PC-3 (cell line): ENCODE data around the gene RALGDS. TPM values are rescaled to one million over a fixed set of nuclear protein-coding genes. Genes with fewer than 3 reads are reported as not detected.

ENCODE experiments used
- ATAC-seq: fragments of 200-7000 bp; cut with Tn5 transposase; 2 replicates; pipeline ENCODE4 v1.9.1; 2020; ENCODE audit warnings: mild to moderate bottlenecking, moderate library complexity
- BruUV-seq: library from RNA; stranded (reverse); fragments of 400-500 nt; replicated peaks from 2 replicates; lab custom pipeline; 2021; lab: Mats Ljungman, UMichigan
- CTCF ChIA-PET: fragments of 300-600 bp; sonication (Branson Sonifier 250); formaldehyde crosslinking; loops from one replicate; lab custom pipeline; 2022; ENCODE audit warnings: antibody characterized with exemption; lab: Charles Lee
- POLR2A ChIA-PET: fragments of 300-600 bp; sonication (Branson Sonifier 250); formaldehyde crosslinking; loops from one replicate; lab custom pipeline; 2022; ENCODE audit warnings: antibody characterized with exemption; ENCODE audit not compliant: unreplicated experiment; lab: Charles Lee
- DNase-seq: peaks from one replicate; pipeline ENCODE4 v3.0.0-alpha.2; 2015
- H2AFZ ChIP-seq: fragments of 300-600 bp; sonication (generic); 2 replicates; pipeline ENCODE4 v1.6.0; 2016; ENCODE audit warnings: antibody characterized with exemption, low read length
- H3F3A ChIP-seq: fragments of 300-600 bp; sonication (generic); one replicate; pipeline ENCODE4 v1.6.0; 2017; ENCODE audit warnings: antibody characterized with exemption, low read length, control low read depth, mild to moderate bottlenecking; ENCODE audit not compliant: unreplicated experiment
- H3K27ac ChIP-seq: fragments of 300-600 bp; sonication (generic); 2 replicates; pipeline ENCODE4 v1.5.1; 2016; ENCODE audit warnings: mild to moderate bottlenecking, low read length
- H3K27me3 ChIP-seq: fragments of 300-600 bp; sonication (generic); 2 replicates; pipeline ENCODE4 v1.6.1; 2016; ENCODE audit warnings: low read length, mixed read lengths
- H3K36me3 ChIP-seq: fragments of 300-600 bp; sonication (generic); 2 replicates; pipeline ENCODE4 v1.6.1; 2016; ENCODE audit warnings: low read depth, mixed run types, low read length, mixed read lengths
- H3K4me1 ChIP-seq: fragments of 300-600 bp; sonication (generic); 2 replicates; pipeline ENCODE4 v1.5.1; 2016; ENCODE audit warnings: low read length; ENCODE audit not compliant: insufficient read depth
- H3K4me2 ChIP-seq: fragments of 300-600 bp; sonication (generic); 2 replicates; pipeline ENCODE4 v1.6.0; 2016; ENCODE audit warnings: low read length
- H3K4me3 ChIP-seq: fragments of 300-600 bp; sonication (generic); 2 replicates; pipeline ENCODE4 v1.5.1; 2016; ENCODE audit warnings: mild to moderate bottlenecking, low read length, mixed read lengths
- H3K79me2 ChIP-seq: fragments of 300-600 bp; sonication (generic); 2 replicates; pipeline ENCODE4 v1.6.1; 2017; ENCODE audit warnings: low read length, mixed read lengths
- H3K9ac ChIP-seq: fragments of 300-600 bp; sonication (generic); 2 replicates; pipeline ENCODE4 v1.6.0; 2016; ENCODE audit warnings: mild to moderate bottlenecking, low read length
- H3K9me2 ChIP-seq: fragments of 300-600 bp; sonication (generic); replicated peaks from 2 replicates; pipeline ENCODE4 v1.6.1; 2016; ENCODE audit warnings: mixed run types, low read length, mixed read lengths
- H3K9me3 ChIP-seq: fragments of 300-600 bp; sonication (generic); 2 replicates; pipeline ENCODE4 v1.6.1; 2016; ENCODE audit warnings: low read length, mixed read lengths
- H4K20me1 ChIP-seq: fragments of 300-600 bp; sonication (generic); 2 replicates; pipeline ENCODE4 v1.6.1; 2016; ENCODE audit warnings: low read length, mixed read lengths
- EZH2 ChIP-seq: fragments of 300-600 bp; sonication (generic); IDR thresholded peaks from one replicate; pipeline ENCODE4 v1.6.1; 2017; ENCODE audit warnings: antibody characterized with exemption, mild to moderate bottlenecking, low read length; ENCODE audit not compliant: unreplicated experiment
- EZH2phosphoT487 ChIP-seq: fragments of 300-600 bp; sonication (generic); IDR thresholded peaks from 2 replicates; pipeline ENCODE4 v1.6.1; 2018; ENCODE audit warnings: mild to moderate bottlenecking, antibody characterized with exemption, low read length, borderline replicate concordance
- intact Hi-C: fragments of 100-400 bp; cut with micrococcal nuclease; formaldehyde crosslinking; loops from 2 replicates; pipeline ENCODE4 v1.9.0; 2023
- total RNA-seq: library from RNA; depleted of rRNA; stranded (reverse); fragments of >200 nt; gene quantifications from 2 replicates; pipeline ENCODE4 v1.2.3, GENCODE V29; 2014
- TF ChIP-seq, protein P1 (sequence below): fragments of 300-600 bp; sonication (generic); conservative IDR thresholded peaks from 2 replicates; pipeline ENCODE4 v1.5.1; 2017; ENCODE audit warnings: antibody characterized with exemption, low read depth, mild to moderate bottlenecking, low read length

The RALGDS gene
- total RNA-seq, 1 experiment from 2014 or later, result 32.2 TPM

DNA sequence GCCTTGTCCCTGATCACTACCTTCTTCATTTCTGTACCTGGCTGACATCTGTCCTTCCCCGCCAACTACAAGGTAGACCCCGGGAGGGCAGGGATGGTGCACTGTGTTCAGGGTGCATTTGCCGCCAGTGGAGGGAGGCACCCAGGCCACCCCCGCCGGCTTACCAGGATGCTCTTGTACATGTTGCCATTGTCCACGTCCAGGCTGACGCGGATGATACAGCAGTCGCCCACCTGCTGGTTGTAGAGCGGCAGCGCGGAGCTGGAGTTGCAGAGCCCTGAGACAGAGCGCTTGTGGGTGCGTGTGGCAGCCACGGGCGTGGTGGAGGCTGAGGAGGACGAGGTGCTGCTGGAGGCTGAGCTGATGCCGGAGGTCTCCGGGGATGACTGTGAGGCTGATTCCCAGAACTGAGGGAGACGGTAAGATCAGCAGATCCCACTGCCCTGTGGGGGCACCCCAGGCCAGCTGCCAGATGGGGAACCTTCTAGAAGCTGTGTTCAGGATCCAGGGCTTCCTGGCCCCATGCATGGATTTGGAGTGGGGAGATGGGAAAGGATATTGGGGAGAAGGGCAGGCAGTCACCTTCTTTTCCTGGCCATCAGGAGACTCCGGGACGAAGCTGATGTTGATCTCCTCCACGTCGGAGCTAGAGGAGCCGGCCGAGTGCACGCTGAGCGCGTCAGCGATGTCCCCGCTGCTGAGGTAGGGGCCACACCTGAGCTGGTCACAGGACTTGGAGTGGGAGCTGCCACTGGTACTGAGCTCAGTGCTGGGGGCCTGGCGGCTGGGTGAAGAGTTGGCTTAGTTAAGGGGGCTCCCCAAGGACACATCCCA, 19.5 kb downstream of the RALGDS start:
- no TSS peak for BruUV-seq
- H3K4me1 ChIP-seq, result peaks cover 9% of the 10 kb centered on the region; the same call in 1 of the 2 replicates
- no peak for ATAC-seq
- DNase-seq, result no peak
- POLR2A ChIA-PET, result no interaction called here
- TF ChIP-seq EZH2phosphoT487 (no peak), EZH2 (no peak)
- TF ChIP-seq, protein P1, sequence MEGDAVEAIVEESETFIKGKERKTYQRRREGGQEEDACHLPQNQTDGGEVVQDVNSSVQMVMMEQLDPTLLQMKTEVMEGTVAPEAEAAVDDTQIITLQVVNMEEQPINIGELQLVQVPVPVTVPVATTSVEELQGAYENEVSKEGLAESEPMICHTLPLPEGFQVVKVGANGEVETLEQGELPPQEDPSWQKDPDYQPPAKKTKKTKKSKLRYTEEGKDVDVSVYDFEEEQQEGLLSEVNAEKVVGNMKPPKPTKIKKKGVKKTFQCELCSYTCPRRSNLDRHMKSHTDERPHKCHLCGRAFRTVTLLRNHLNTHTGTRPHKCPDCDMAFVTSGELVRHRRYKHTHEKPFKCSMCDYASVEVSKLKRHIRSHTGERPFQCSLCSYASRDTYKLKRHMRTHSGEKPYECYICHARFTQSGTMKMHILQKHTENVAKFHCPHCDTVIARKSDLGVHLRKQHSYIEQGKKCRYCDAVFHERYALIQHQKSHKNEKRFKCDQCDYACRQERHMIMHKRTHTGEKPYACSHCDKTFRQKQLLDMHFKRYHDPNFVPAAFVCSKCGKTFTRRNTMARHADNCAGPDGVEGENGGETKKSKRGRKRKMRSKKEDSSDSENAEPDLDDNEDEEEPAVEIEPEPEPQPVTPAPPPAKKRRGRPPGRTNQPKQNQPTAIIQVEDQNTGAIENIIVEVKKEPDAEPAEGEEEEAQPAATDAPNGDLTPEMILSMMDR, result no peak
- no peak overlapping the region for H3K4me3 ChIP-seq
- H3K27me3 ChIP-seq, result no peaks in the 10 kb centered on the region
- no peaks in the 10 kb centered on the region for H4K20me1 ChIP-seq
- no peak overlapping the region for H3K27ac ChIP-seq
- CTCF ChIA-PET, result no interaction called here
- H3K9ac ChIP-seq, result no peak overlapping the region
- no peaks in the 10 kb centered on the region for H3F3A ChIP-seq
- H3K9me2 ChIP-seq, result no peaks in the 10 kb centered on the region
- no peak overlapping the region for H3K4me2 ChIP-seq
- peaks cover 28% of the 10 kb centered on the region for H3K36me3 ChIP-seq
- no peak overlapping the region for H2AFZ ChIP-seq
- no peaks in the 10 kb centered on the region for H3K9me3 ChIP-seq
- intact Hi-C loops, result no loop called here
- no peaks in the 10 kb centered on the region for H3K79me2 ChIP-seq

DNA sequence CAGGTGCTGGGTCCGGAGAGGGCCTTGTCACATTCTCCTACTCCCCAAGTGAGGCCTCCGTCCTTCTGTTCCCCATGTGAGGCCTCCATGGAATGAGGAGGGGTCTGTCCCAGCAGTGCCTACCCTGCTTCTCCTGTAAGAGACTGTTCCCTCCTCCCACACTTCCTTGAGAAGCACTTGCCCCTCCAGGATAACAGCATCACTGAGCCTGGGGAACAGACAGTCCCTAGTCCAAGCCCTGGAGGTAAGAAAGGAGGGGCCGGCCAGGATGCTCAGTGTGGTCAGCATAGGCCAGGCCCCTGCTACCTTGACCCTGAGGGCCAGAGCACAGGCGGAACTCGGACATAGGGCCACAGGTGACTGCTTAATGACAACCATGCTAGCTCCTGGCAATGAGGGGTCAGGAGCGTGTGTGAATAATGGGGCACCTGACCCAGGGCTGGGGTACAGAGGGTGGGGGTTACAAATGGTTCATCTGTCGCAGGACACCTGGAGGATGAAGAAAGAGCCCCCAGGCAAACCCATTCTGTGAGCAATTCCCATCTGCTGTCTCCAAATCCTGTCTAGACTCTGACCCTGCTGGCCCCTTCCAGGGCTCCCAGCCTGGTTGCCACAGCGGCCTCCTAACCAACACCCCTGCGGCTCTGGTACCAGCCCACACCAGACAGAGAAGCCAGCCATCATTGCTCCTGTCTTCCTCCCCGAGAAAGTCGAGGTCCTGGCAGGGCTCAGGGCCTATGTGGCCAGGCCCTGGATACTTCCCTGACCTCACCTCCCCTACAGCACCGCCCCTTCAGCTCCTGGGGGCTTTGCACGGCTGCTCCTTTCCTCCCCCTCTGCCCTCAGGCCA, 20.3 kb downstream of the RALGDS start:
- no peak overlapping the region for H3K27ac ChIP-seq
- H3K9me2 ChIP-seq, result no peaks in the 10 kb centered on the region
- no peaks in the 10 kb centered on the region for H4K20me1 ChIP-seq
- CTCF ChIA-PET, result no interaction called here
- H3K79me2 ChIP-seq, result no peaks in the 10 kb centered on the region
- DNase-seq, result no peak
- no peak for ATAC-seq
- peaks cover 9% of the 10 kb centered on the region; the same call in 1 of the 2 replicates for H3K4me1 ChIP-seq
- H3K9me3 ChIP-seq, result no peaks in the 10 kb centered on the region
- no peak overlapping the region for H3K4me2 ChIP-seq
- BruUV-seq, result TSS peak; percentile 5
- no peak overlapping the region for H3K4me3 ChIP-seq
- peaks cover 28% of the 10 kb centered on the region for H3K36me3 ChIP-seq
- no peak for TF ChIP-seq EZH2
- TF ChIP-seq, protein P1, result no peak
- TF ChIP-seq EZH2phosphoT487, result no peak
- no peaks in the 10 kb centered on the region for H3K27me3 ChIP-seq
- POLR2A ChIA-PET, result no interaction called here
- H3F3A ChIP-seq, result no peaks in the 10 kb centered on the region
- H2AFZ ChIP-seq, result no peak overlapping the region
- intact Hi-C loops, result no loop called here
- no peak overlapping the region for H3K9ac ChIP-seq
